Aorta (tissue), 5 donors: ENCODE data around the gene RRH. TPM values are rescaled to one million over a fixed set of nuclear protein-coding genes. Genes with fewer than 3 reads are reported as not detected.

Source experiments
- ATAC-seq: fragments of 200-7000 bp; cut with Tn5 transposase; one replicate; pipeline ENCODE4 v1.9.1; 2022; ENCODE audit warnings: moderate library complexity; ENCODE audit not compliant: low FRiP score
- DNase-seq, 2 donors: peaks; one replicate each; pipeline ENCODE4 v3.0.0-alpha.2; 2020
- H3K27ac ChIP-seq, 2 donors: one replicate each; pipeline ENCODE4 v1.5.1; 2013; ENCODE audit warnings: low read length in 2 of 2, mild to moderate bottlenecking in 2 of 2, moderate library complexity in 2 of 2, control low read depth in 1 of 2, inconsistent platforms in 1 of 2, low read depth in 1 of 2
- H3K27me3 ChIP-seq, 2 donors: one replicate each; pipeline ENCODE4 v1.6.1; 2013; ENCODE audit warnings: control low read depth in 1 of 2, low read length in 1 of 2, mild to moderate bottlenecking in 1 of 2, moderate library complexity in 1 of 2; ENCODE audit not compliant: insufficient read depth in 2 of 2, control insufficient read depth in 1 of 2
- H3K36me3 ChIP-seq, 2 donors: one replicate each; pipeline ENCODE4 v1.6.1; 2013; ENCODE audit warnings: control low read depth in 1 of 2, low read length in 1 of 2, mild to moderate bottlenecking in 1 of 2; ENCODE audit not compliant: insufficient read depth in 2 of 2, control insufficient read depth in 1 of 2
- H3K4me1 ChIP-seq, 2 donors: one replicate each; pipeline ENCODE4 v1.6.1; 2013; ENCODE audit warnings: low read length in 2 of 2, control low read depth in 1 of 2, mild to moderate bottlenecking in 1 of 2, moderate library complexity in 1 of 2; ENCODE audit not compliant: insufficient read depth in 2 of 2, control insufficient read depth in 1 of 2
- H3K4me3 ChIP-seq, 2 donors: one replicate each; pipeline ENCODE4 v1.5.1; 2013; ENCODE audit warnings: low read length in 2 of 2, control low read depth in 1 of 2, mild to moderate bottlenecking in 1 of 2
- H3K9me3 ChIP-seq: one replicate; pipeline ENCODE4 v1.6.1; 2013; ENCODE audit warnings: mild to moderate bottlenecking, low read length; ENCODE audit not compliant: control insufficient read depth
- intact Hi-C, 2 donors: fragments of 100-400 bp; cut with DNase I; formaldehyde crosslinking; loops; one replicate each; pipeline versions ENCODE4 v1.14.2 to v1.15.0; 2022
- polyA plus RNA-seq, 2 donors: library from polyadenylated mRNA; stranded (reverse); fragments of 200-250 nt; gene quantifications; one replicate each; pipeline ENCODE4 v1.2.3, GENCODE V29; 2013
- total RNA-seq, 2 donors: library from RNA; stranded (reverse); fragmentation: NEBNext Ultra II Directional; extraction: Animal tissue kit (Norgen Biotek cat#: 25700); gene quantifications; one replicate each; pipeline ENCODE4 v1.2.1, GENCODE V29; 2021
- donor health status: healthy with polysubstance abuse.
- donor health status: Bipolar disorder and iron deficiency.
- donor health status: DM: no; HTN: no; CAD: no.
- donor health status: DM: no; HTN: no; CAD: no.
- donor health status: DM: yes; HTN: yes; CAD: no.

RRH gene
- total and polyA plus RNA-seq, 4 donors: 0.27 to 0.71 TPM; not detected in 2

- no peaks in the 10 kb centered on the region for H3K4me1 ChIP-seq
- no peaks in the 10 kb centered on the region for H3K27me3 ChIP-seq
- no peaks in the 10 kb centered on the region for H3K36me3 ChIP-seq
- intact Hi-C loops: no loop called here
- no peak overlapping the region for H3K27ac ChIP-seq
- no peak overlapping the region for H3K4me3 ChIP-seq
- no peaks in the 10 kb centered on the region for H3K9me3 ChIP-seq
- DNase-seq (no peak), ATAC-seq (no peak)
Measured at GRCh38 chr4:109890076-109890475, 62.3 kb downstream of the RRH start.

Other genes with a start within 250 kb of the RRH start
- 10 to 100 TPM; 11.1 to 19.3 TPM for gene CASP6, start 124.5 kb upstream of the RRH start, total RNA-seq
- 10 to 100 TPM; 14.2 to 30.1 TPM for gene CASP6, start 124.5 kb upstream of the RRH start, polyA plus RNA-seq
- 10 to 100 TPM; 32.4 to 34.5 TPM for gene PLA2G12A, start 97.9 kb upstream of the RRH start, total RNA-seq
- 10 to 100 TPM; 10.3 to 12.8 TPM for gene PLA2G12A, start 97.9 kb upstream of the RRH start, polyA plus RNA-seq
- gene CFI, start 26.0 kb upstream of the RRH start, total RNA-seq: 10 to 100 TPM; 33.7 to 64.5 TPM
- gene CFI, start 26.0 kb upstream of the RRH start, polyA plus RNA-seq: 1 to 10 TPM; 1.0 to 1.9 TPM
- 10 to 100 TPM in 1 of 2 donors, 1 to 10 TPM in 1; 9.8 to 11.3 TPM for gene GAR1, start 12.2 kb upstream of the RRH start, total RNA-seq
- gene GAR1, start 12.2 kb upstream of the RRH start, polyA plus RNA-seq: 10 to 100 TPM in 1 of 2 donors, 1 to 10 TPM in 1; 9.3 to 11.5 TPM
- gene LRIT3, start 20.1 kb downstream of the RRH start, total RNA-seq: under 1 TPM; 0.26 to 0.36 TPM
- under 1 TPM in 1 of 2 donors, not detected in 1; 0.49 TPM for gene LRIT3, start 20.1 kb downstream of the RRH start, polyA plus RNA-seq
- gene EGF, start 84.9 kb downstream of the RRH start, total RNA-seq: under 1 TPM; 0.29 to 0.54 TPM
- 1 to 10 TPM in 1 of 2 donors, not detected in 1; 3.4 TPM for gene EGF, start 84.9 kb downstream of the RRH start, polyA plus RNA-seq